ENCODE data around the gene POPDC2.

GRCh38 chr3:119599558-119600174 lies 60.7 kb downstream of the POPDC2 start:
- TF ChIP-seq MXI1 (IDR thresholded peaks at IDR 0.05; ENCODE audit: borderline replicate concordance, low read depth, low read length) (no peak), POLR2A (IDR thresholded peaks at IDR 0.05; ENCODE audit: low read depth, low read length) (no peak), RAD21 (IDR thresholded peaks at IDR 0.05; ENCODE audit: low read length) (no peak), CTCF (conservative IDR thresholded peaks at IDR 0.05; ENCODE audit: low read depth, low read length) (no peak), MAZ (IDR thresholded peaks at IDR 0.05; ENCODE audit: borderline replicate concordance, low read depth, low read length) (no peak)
